HCT116 (cell line): Measurements from ENCODE around the gene CLASP1. TPM values are rescaled to one million over a fixed set of nuclear protein-coding genes. Genes with fewer than 3 reads are reported as not detected.

Experiments
- ATAC-seq: fragments of 200-7000 bp; cut with Tn5 transposase; 2 replicates; pipeline ENCODE4 v1.9.1; 2020; ENCODE audit warnings: mild to moderate bottlenecking, moderate library complexity
- BruUV-seq: library from RNA; stranded (reverse); fragments of 400-500 nt; replicated peaks from 2 replicates; lab custom pipeline; 2021; lab: Mats Ljungman, UMichigan
- CTCF ChIA-PET: fragments of 300-600 bp; sonication (Branson Sonifier 250); formaldehyde crosslinking; loops from one replicate; lab custom pipeline; 2021; ENCODE audit warnings: antibody characterized with exemption; lab: Charles Lee
- POLR2A ChIA-PET: fragments of 300-600, 350-600 bp; sonication (Branson Sonifier 250); formaldehyde crosslinking; loops from one replicate; lab custom pipeline; 2021; ENCODE audit warnings: antibody characterized with exemption; lab: Charles Lee
- RAD21 ChIA-PET, 2 experiments: fragments of 300-600 bp; sonication (Branson Sonifier 250); formaldehyde crosslinking; loops; one replicate each; lab custom pipeline; 2023; ENCODE audit warnings: low total read pairs in 2 of 2; ENCODE audit not compliant: uncharacterized antibody in 2 of 2, unreplicated experiment in 2 of 2, low non-redundant PET in 1 of 2; lab: Charles Lee
- DNase-seq: peaks from one replicate; pipeline ENCODE4 v3.0.0-alpha.2; 2010; ENCODE audit warnings: low read depth, low spot score
- H2AFZ ChIP-seq: fragments of 200-600 bp; shearing (Covaris generic), sonication (generic); 2 replicates; pipeline ENCODE4 v1.6.1; 2017; ENCODE audit warnings: low read depth, mixed run types, mixed read lengths, antibody characterized with exemption, low read length; ENCODE audit not compliant: poor library complexity, severe bottlenecking
- H3K27ac ChIP-seq: 2 replicates; pipeline ENCODE4 v1.5.1; 2012; ENCODE audit warnings: low read depth, low read length
- H3K27me3 ChIP-seq: fragments of 200-600 bp; sonication (generic); 2 replicates; pipeline ENCODE4 v1.6.1; 2016; ENCODE audit warnings: mixed run types, low read length, mixed read lengths; ENCODE audit not compliant: insufficient read depth
- H3K36me3 ChIP-seq, 2 experiments: fragments of 200-500 bp in 1 of 2; fragments of 200-600 bp in 1 of 2; sonication (Bioruptor generic) in 1 of 2; sonication (generic) in 1 of 2; 2 replicates each; pipeline versions ENCODE4 v1.5.1 to v1.6.1; 2014 to 2016; ENCODE audit warnings: low read length in 2 of 2, inconsistent platforms in 1 of 2, mixed read lengths in 1 of 2, mixed run types in 1 of 2; ENCODE audit not compliant: insufficient read depth in 2 of 2, control insufficient read depth in 1 of 2
- H3K4me1 ChIP-seq, 2 experiments: fragments of 200-600 bp in 1 of 2; sonication (generic) in 1 of 2; 2 replicates each; pipeline versions ENCODE4 v1.5.1 to v1.6.1; 2012 to 2017; ENCODE audit warnings: low read length in 2 of 2, inconsistent platforms in 1 of 2, mild to moderate bottlenecking in 1 of 2, mixed read lengths in 1 of 2, mixed run types in 1 of 2, moderate library complexity in 1 of 2; ENCODE audit not compliant: insufficient read depth in 2 of 2, control insufficient read depth in 1 of 2
- H3K4me2 ChIP-seq: fragments of 200-600 bp; sonication (generic); 2 replicates; pipeline ENCODE4 v1.6.1; 2017; ENCODE audit warnings: mixed run types, low read length, mixed read lengths
- H3K4me3 ChIP-seq, 2 experiments: fragments of 200-600 bp in 1 of 2; sonication (generic) in 1 of 2; replicated peaks in 1 of 2; 2 replicates each; pipeline ENCODE4 v1.5.1; 2011 to 2016; ENCODE audit warnings: low read length in 2 of 2, control low read depth in 1 of 2, low read depth in 1 of 2, mild to moderate bottlenecking in 1 of 2, mixed read lengths in 1 of 2, mixed run types in 1 of 2
- H3K79me2 ChIP-seq: fragments of 200-600 bp; sonication (generic); 2 replicates; pipeline ENCODE4 v1.6.1; 2017; ENCODE audit warnings: mild to moderate bottlenecking, mixed run types, low read length, moderate library complexity, mixed read lengths; ENCODE audit not compliant: insufficient read depth
- H3K9ac ChIP-seq: fragments of 200-600 bp; sonication (generic); 2 replicates; pipeline ENCODE4 v1.6.1; 2016; ENCODE audit warnings: low read length, mixed read lengths
- H3K9me2 ChIP-seq: fragments of 200-600 bp; sonication (generic), shearing (Covaris generic); 2 replicates; pipeline ENCODE4 v1.6.1; 2017; ENCODE audit warnings: mixed run types, mild to moderate bottlenecking, moderate library complexity; ENCODE audit not compliant: insufficient read depth
- H3K9me3 ChIP-seq, 2 experiments: fragments of 200-500 bp in 1 of 2; fragments of 200-600 bp in 1 of 2; sonication (Bioruptor generic) in 1 of 2; sonication (generic) in 1 of 2; 2 replicates each; pipeline ENCODE4 v1.6.1; 2014 to 2017; ENCODE audit warnings: low read length in 2 of 2, mixed read lengths in 2 of 2, inconsistent platforms in 1 of 2, low read depth in 1 of 2, mild to moderate bottlenecking in 1 of 2, mixed run types in 1 of 2, moderate library complexity in 1 of 2; ENCODE audit not compliant: control insufficient read depth in 1 of 2, insufficient read depth in 1 of 2
- H4K20me1 ChIP-seq: fragments of 200-600 bp; sonication (generic), shearing (Covaris generic); 2 replicates; pipeline ENCODE4 v1.6.1; 2017; ENCODE audit warnings: mixed run types, mild to moderate bottlenecking, moderate library complexity; ENCODE audit not compliant: insufficient read depth
- EZH2phosphoT487 ChIP-seq: fragments of 200-600 bp; IDR thresholded peaks from 2 replicates; pipeline ENCODE4 v1.6.1; 2018; ENCODE audit warnings: antibody characterized with exemption, borderline replicate concordance
- FOSL1 ChIP-seq: IDR thresholded peaks from 2 replicates; pipeline ENCODE4 v1.6.1; 2012; ENCODE audit warnings: low read depth
- JUND ChIP-seq: IDR thresholded peaks from 2 replicates; pipeline ENCODE4 v1.6.1; 2012
- POLR2AphosphoS5 ChIP-seq: IDR thresholded peaks from 2 replicates; pipeline ENCODE4 v1.6.1; 2011; ENCODE audit warnings: mild to moderate bottlenecking, low read depth, low read length, moderate library complexity
- SIN3A ChIP-seq: IDR thresholded peaks from 2 replicates; pipeline ENCODE4 v1.6.1; 2012; ENCODE audit warnings: low read depth
- SP1 ChIP-seq: IDR thresholded peaks from 2 replicates; pipeline ENCODE4 v1.6.1; 2012; ENCODE audit warnings: low read depth
- intact Hi-C: fragments of 100-400 bp; cut with micrococcal nuclease; formaldehyde crosslinking; loops from 2 replicates; pipeline ENCODE4 v1.10.0; 2022
- total RNA-seq: library from RNA; stranded (reverse); gene quantifications from one replicate; pipeline ENCODE4 v1.2.1, GENCODE V29; 2021; ENCODE audit not compliant: unreplicated experiment
- TF ChIP-seq, protein P1 (sequence below), 3 experiments: fragments of 200-600 bp in 1 of 3; sonication (generic) in 1 of 3; IDR thresholded peaks in 2 of 3; conservative IDR thresholded peaks in 1 of 3; 2 replicates each; pipeline ENCODE4 v1.5.1; 2012 to 2017; ENCODE audit warnings: low read depth in 2 of 3, low read length in 2 of 3, antibody characterized with exemption in 1 of 3, borderline replicate concordance in 1 of 3, control low read depth in 1 of 3, mild to moderate bottlenecking in 1 of 3, mixed read lengths in 1 of 3, mixed run types in 1 of 3, moderate library complexity in 1 of 3; ENCODE audit not compliant: insufficient read depth in 1 of 3

CLASP1 gene
- total RNA-seq, 1 experiment from 2014 or later, result 41.9 TPM

- BruUV-seq, result no TSS peak
- H3K9me3 ChIP-seq, result no peaks in the 10 kb centered on the region
- H3K79me2 ChIP-seq, result no peaks in the 10 kb centered on the region
- H3K4me1 ChIP-seq, result no peaks in the 10 kb centered on the region
- no peak overlapping the region for H2AFZ ChIP-seq
- H3K9me2 ChIP-seq, result no peaks in the 10 kb centered on the region
- H3K4me2 ChIP-seq, result no peak overlapping the region
- no peak overlapping the region for H3K9ac ChIP-seq
- TF ChIP-seq EZH2phosphoT487, result no peak
- no peak for TF ChIP-seq FOSL1
- TF ChIP-seq POLR2AphosphoS5, result no peak
- no peak for TF ChIP-seq SIN3A
- no peak for TF ChIP-seq SP1
- H3K27ac ChIP-seq, result no peak overlapping the region
- ATAC-seq (no peak), DNase-seq (no peak)
- no peaks in the 10 kb centered on the region for H4K20me1 ChIP-seq
- intact Hi-C loops, result no loop called here
- H3K4me3 ChIP-seq, result no peak overlapping the region
- CTCF ChIA-PET, result interaction anchor here (0.6 to 1.8 kb wide), 3 partner anchors 256 to 266 kb away, joined by 3 to 7 read pairs (median 5); no protein-coding TSS in a partner anchor
- RAD21 ChIA-PET, result no interaction called here
- POLR2A ChIA-PET, result no interaction called here
- H3K27me3 ChIP-seq, result no peaks in the 10 kb centered on the region
- H3K36me3 ChIP-seq, result peaks cover under 1 to 6% of the 10 kb centered on the region in 2 experiments; a peak in 2 of 4 replicates
Observed at GRCh38 chr2:121351521-121352318, 297.5 kb downstream of the CLASP1 start.

GRCh38 chr2:121350890-121351289 is 298.4 kb downstream of the CLASP1 start:
- Histone ChIP-seq H3K9ac (no peak overlapping the region), H3K4me3 (no peak overlapping the region), H4K20me1 (no peaks in the 10 kb centered on the region), H3K79me2 (no peaks in the 10 kb centered on the region), H3K4me1 (no peaks in the 10 kb centered on the region), H3K36me3 (peaks cover 5 to 10% of the 10 kb centered on the region in 2 experiments; a peak in 2 of 4 replicates), H3K27me3 (no peaks in the 10 kb centered on the region), H3K4me2 (no peak overlapping the region), H3K9me2 (no peaks in the 10 kb centered on the region), H2AFZ (no peak overlapping the region), H3K27ac (no peak overlapping the region), H3K9me3 (no peaks in the 10 kb centered on the region)
- no peak for ATAC-seq
- TF ChIP-seq EZH2phosphoT487 (no peak), JUND (no peak), SIN3A (no peak), POLR2AphosphoS5 (no peak)
- TF ChIP-seq, protein P1, sequence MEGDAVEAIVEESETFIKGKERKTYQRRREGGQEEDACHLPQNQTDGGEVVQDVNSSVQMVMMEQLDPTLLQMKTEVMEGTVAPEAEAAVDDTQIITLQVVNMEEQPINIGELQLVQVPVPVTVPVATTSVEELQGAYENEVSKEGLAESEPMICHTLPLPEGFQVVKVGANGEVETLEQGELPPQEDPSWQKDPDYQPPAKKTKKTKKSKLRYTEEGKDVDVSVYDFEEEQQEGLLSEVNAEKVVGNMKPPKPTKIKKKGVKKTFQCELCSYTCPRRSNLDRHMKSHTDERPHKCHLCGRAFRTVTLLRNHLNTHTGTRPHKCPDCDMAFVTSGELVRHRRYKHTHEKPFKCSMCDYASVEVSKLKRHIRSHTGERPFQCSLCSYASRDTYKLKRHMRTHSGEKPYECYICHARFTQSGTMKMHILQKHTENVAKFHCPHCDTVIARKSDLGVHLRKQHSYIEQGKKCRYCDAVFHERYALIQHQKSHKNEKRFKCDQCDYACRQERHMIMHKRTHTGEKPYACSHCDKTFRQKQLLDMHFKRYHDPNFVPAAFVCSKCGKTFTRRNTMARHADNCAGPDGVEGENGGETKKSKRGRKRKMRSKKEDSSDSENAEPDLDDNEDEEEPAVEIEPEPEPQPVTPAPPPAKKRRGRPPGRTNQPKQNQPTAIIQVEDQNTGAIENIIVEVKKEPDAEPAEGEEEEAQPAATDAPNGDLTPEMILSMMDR (IDR thresholded peaks at IDR 0.05 in 2 of 3, conservative IDR thresholded peaks at IDR 0.05 in 1 of 3; ENCODE audit: borderline replicate concordance in 1 of 3, insufficient read depth in 1 of 3, low read depth in 2 of 3, low read length in 2 of 3), result no peak
- intact Hi-C loops, result no loop called here
- DNase-seq, result no peak
- ChIA-PET POLR2A (no interaction called here), RAD21 (no interaction called here), CTCF (no interaction called here)
- BruUV-seq, result no TSS peak
